ENCODE results near the gene OSBP2.

The OSBP2 gene

GRCh38 chr22:30902496-30903357 lies 208.1 kb downstream of the OSBP2 start:
- peaks cover 3% of the 10 kb centered on the region; the same call in 1 of the 2 replicates for H3K9me3 ChIP-seq (ENCODE audit: insufficient read depth, low read depth, low read length)
- H3K27ac ChIP-seq (ENCODE audit: low read depth, low read length), result no peak overlapping the region
- H3K4me1 ChIP-seq (ENCODE audit: insufficient read depth, low read length), result no peaks in the 10 kb centered on the region
- no peak overlapping the region for H3K9ac ChIP-seq (ENCODE audit: low read depth, low read length)
- H3K4me3 ChIP-seq (ENCODE audit: low read length), result no peak overlapping the region
- no peaks in the 10 kb centered on the region for H3K27me3 ChIP-seq (ENCODE audit: insufficient read depth, low read length)
- 94% methylated on average over 16 of the region's 16 CpGs for WGBS
- H3K36me3 ChIP-seq (ENCODE audit: insufficient read depth, low read length), result peaks cover 30% of the 10 kb centered on the region

DNA sequence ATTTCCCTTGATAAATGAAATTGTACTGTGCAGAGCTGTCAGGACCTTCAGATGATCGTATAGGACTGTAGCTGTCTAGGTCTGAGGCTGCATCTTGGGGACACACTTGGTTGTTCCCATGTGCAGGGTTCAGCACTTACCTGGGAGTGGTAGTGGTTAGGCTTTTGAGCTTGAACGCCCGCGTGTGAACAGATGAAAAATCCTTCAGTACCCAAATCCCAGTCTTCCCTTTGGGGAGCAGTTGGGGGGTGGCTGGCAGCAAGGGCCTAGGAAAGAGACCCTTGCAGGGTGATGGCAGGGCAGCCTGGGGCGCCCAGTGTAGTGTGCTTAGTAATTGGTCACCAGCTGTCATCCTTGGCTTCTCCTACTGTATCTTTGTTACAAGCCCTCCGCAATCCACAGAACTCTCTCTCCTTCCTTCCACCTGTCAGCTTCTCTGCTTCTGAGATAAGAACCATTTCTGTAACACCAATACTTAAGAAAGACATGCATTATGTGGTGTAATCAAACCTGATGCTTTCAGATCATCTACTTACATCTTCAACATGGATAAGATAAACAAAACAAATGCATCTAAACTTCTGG lies 209.3 kb downstream of the OSBP2 start:
- Histone ChIP-seq H3K27ac (ENCODE audit: low read depth, low read length) (no peak overlapping the region), H3K36me3 (ENCODE audit: insufficient read depth, low read length) (peaks cover 32% of the 10 kb centered on the region), H3K4me3 (ENCODE audit: low read length) (no peak overlapping the region), H3K4me1 (ENCODE audit: insufficient read depth, low read length) (no peaks in the 10 kb centered on the region), H3K27me3 (ENCODE audit: insufficient read depth, low read length) (no peaks in the 10 kb centered on the region), H3K9ac (ENCODE audit: low read depth, low read length) (no peak overlapping the region), H3K9me3 (ENCODE audit: insufficient read depth, low read depth, low read length) (peaks cover 3% of the 10 kb centered on the region; the same call in 1 of the 2 replicates)
- WGBS, result 91% methylated on average over 5 of the region's 6 CpGs

DNA sequence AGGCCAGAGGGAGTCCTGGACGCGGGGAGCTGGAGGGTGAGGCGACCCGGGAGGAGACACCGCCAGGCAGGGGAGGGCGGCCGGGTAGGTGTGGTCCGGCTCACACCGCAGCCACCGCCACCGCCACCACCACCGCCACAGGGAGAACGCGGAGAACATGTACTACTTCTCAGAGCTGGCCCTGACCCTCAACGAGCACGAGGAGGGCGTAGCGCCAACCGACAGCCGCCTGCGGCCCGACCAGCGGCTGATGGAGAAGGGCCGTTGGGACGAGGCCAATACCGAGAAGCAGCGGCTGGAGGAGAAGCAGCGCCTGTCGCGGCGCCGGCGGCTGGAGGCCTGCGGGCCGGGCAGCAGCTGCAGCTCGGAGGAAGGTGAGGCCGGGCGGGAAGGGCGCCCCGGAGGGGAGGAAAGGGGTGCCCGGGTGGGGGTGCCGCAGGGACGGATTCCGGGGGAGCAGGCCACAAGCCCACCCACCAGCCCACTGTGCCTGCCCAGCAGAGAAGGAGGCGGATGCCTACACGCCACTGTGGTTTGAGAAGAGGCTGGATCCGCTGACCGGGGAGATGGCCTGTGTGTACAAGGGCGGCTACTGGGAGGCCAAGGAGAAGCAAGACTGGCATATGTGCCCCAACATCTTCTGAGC lies 211.1 kb downstream of the OSBP2 start:
- 96% methylated on average over 49 of the region's 49 CpGs for WGBS
- H3K27ac ChIP-seq (ENCODE audit: low read depth, low read length), result no peak overlapping the region
- no peaks in the 10 kb centered on the region for H3K4me1 ChIP-seq (ENCODE audit: insufficient read depth, low read length)
- H3K9ac ChIP-seq (ENCODE audit: low read depth, low read length), result no peak overlapping the region
- peaks cover 37% of the 10 kb centered on the region for H3K36me3 ChIP-seq (ENCODE audit: insufficient read depth, low read length)
- H3K27me3 ChIP-seq (ENCODE audit: insufficient read depth, low read length), result no peaks in the 10 kb centered on the region
- no peaks in the 10 kb centered on the region for H3K9me3 ChIP-seq (ENCODE audit: insufficient read depth, low read depth, low read length)
- H3K4me3 ChIP-seq (ENCODE audit: low read length), result no peak overlapping the region

- Histone ChIP-seq H3K36me3 (ENCODE audit: insufficient read depth, low read length) (peaks cover 36% of the 10 kb centered on the region), H3K27ac (ENCODE audit: low read depth, low read length) (no peak overlapping the region), H3K27me3 (ENCODE audit: insufficient read depth, low read length) (no peaks in the 10 kb centered on the region), H3K4me3 (ENCODE audit: low read length) (no peak overlapping the region), H3K4me1 (ENCODE audit: insufficient read depth, low read length) (no peaks in the 10 kb centered on the region), H3K9ac (ENCODE audit: low read depth, low read length) (no peak overlapping the region), H3K9me3 (ENCODE audit: insufficient read depth, low read depth, low read length) (no peaks in the 10 kb centered on the region)
- 97% methylated on average over 9 of the region's 9 CpGs for WGBS
These were observed 211.7 kb downstream of the OSBP2 start for GRCh38 chr22:30906411-30906810.

GRCh38 chr22:30906946-30907345 lies 212.3 kb downstream of the OSBP2 start:
- 89% methylated on average over 1 of the region's 1 CpG for WGBS
- Histone ChIP-seq H3K4me3 (ENCODE audit: low read length) (no peak overlapping the region), H3K27me3 (ENCODE audit: insufficient read depth, low read length) (no peaks in the 10 kb centered on the region), H3K36me3 (ENCODE audit: insufficient read depth, low read length) (peaks cover 36% of the 10 kb centered on the region), H3K4me1 (ENCODE audit: insufficient read depth, low read length) (no peaks in the 10 kb centered on the region), H3K9ac (ENCODE audit: low read depth, low read length) (no peak overlapping the region), H3K9me3 (ENCODE audit: insufficient read depth, low read depth, low read length) (no peaks in the 10 kb centered on the region), H3K27ac (ENCODE audit: low read depth, low read length) (no peak overlapping the region)

DNA sequence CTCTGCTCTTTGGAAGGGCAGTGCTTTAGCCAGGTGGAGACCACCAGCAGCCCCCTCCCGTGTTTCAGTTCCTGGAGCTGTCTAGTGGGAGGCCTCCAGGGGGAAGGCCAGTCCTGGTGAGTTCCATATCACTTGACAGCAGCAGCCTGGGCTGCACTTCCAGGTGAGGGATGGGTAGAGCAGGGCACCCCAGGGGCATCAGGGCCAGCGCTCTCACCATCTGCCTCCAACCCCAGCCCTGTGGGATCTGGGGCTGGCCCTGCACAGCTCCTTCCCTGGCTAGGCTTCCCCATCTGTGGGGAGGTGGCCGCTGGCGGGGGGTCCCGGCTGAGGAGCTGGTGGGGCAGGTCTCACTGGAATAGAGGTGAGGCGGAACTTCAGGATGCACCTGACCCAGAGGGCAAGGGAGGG lies 213.4 kb downstream of the OSBP2 start:
- H3K27me3 ChIP-seq (ENCODE audit: insufficient read depth, low read length), result no peaks in the 10 kb centered on the region
- WGBS, result 93% methylated on average over 6 of the region's 6 CpGs
- peaks cover 26% of the 10 kb centered on the region for H3K36me3 ChIP-seq (ENCODE audit: insufficient read depth, low read length)
- H3K9me3 ChIP-seq (ENCODE audit: insufficient read depth, low read depth, low read length), result no peaks in the 10 kb centered on the region
- no peaks in the 10 kb centered on the region for H3K4me1 ChIP-seq (ENCODE audit: insufficient read depth, low read length)
- H3K4me3 ChIP-seq (ENCODE audit: low read length), result no peak overlapping the region
- no peak overlapping the region for H3K9ac ChIP-seq (ENCODE audit: low read depth, low read length)
- H3K27ac ChIP-seq (ENCODE audit: low read depth, low read length), result no peak overlapping the region

DNA sequence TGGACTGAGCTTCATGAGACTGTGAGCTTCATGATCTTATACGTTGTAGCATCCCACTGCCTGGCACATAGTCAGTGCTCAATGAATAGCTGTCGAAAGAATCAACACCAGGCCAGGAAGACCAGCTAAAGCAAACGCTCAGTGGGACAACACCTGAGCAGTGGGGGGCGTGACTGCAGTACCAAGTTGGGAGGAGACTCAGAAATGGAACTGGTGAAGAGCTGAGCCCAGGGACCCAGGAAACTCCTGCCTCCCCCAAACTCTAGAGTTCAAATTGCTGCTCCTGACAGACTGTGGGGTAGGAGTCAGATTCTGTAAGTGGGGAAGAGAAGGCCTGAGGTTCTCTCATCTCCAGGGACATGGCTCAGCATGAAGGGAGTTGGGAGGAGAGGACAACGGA lies 214.6 kb downstream of the OSBP2 start:
- Histone ChIP-seq H3K27me3 (ENCODE audit: insufficient read depth, low read length) (no peaks in the 10 kb centered on the region), H3K9ac (ENCODE audit: low read depth, low read length) (no peak overlapping the region), H3K27ac (ENCODE audit: low read depth, low read length) (no peak overlapping the region), H3K4me3 (ENCODE audit: low read length) (no peak overlapping the region), H3K36me3 (ENCODE audit: insufficient read depth, low read length) (peaks cover 17% of the 10 kb centered on the region), H3K4me1 (ENCODE audit: insufficient read depth, low read length) (no peaks in the 10 kb centered on the region), H3K9me3 (ENCODE audit: insufficient read depth, low read depth, low read length) (no peaks in the 10 kb centered on the region)
- WGBS, result 95% methylated on average over 5 of the region's 5 CpGs

GRCh38 chr22:30910358-30910757 lies 215.7 kb downstream of the OSBP2 start:
- 100% methylated on average over 2 of the region's 2 CpGs for WGBS
- Histone ChIP-seq H3K36me3 (ENCODE audit: insufficient read depth, low read length) (peaks cover 17% of the 10 kb centered on the region), H3K27ac (ENCODE audit: low read depth, low read length) (no peak overlapping the region), H3K27me3 (ENCODE audit: insufficient read depth, low read length) (no peaks in the 10 kb centered on the region), H3K4me1 (ENCODE audit: insufficient read depth, low read length) (no peaks in the 10 kb centered on the region), H3K4me3 (ENCODE audit: low read length) (no peak overlapping the region), H3K9ac (ENCODE audit: low read depth, low read length) (no peak overlapping the region), H3K9me3 (ENCODE audit: insufficient read depth, low read depth, low read length) (0 out of 2 replicates have a peak, but pooled peaks cover under 1% of the 10 kb centered on the region)

DNA sequence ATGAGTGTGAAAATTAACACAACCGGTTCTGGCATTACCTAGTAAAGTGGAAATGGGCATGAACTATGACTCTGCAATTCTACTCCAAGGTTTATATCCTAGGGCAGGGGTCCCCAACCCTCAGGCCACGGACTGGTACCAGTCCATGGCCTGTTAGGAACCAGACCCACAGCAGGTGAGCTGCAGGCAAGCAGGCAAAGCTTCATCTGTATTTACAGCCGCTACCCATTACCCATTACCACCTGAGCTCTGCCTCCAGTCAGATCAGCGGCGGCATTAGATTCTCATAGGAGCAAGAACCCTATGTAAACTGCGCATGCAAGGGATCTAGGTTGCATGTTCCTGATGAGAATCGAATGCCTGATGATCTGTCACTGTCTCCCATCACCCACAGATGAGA lies 224.1 kb downstream of the OSBP2 start:
- 0 out of 2 replicates have a peak, but pooled peaks cover 2% of the 10 kb centered on the region for H3K4me1 ChIP-seq (ENCODE audit: insufficient read depth, low read length)
- H3K9ac ChIP-seq (ENCODE audit: low read depth, low read length), result no peak overlapping the region
- peaks cover 10% of the 10 kb centered on the region for H3K9me3 ChIP-seq (ENCODE audit: insufficient read depth, low read depth, low read length)
- no peaks in the 10 kb centered on the region for H3K27me3 ChIP-seq (ENCODE audit: insufficient read depth, low read length)
- 95% methylated on average over 7 of the region's 7 CpGs for WGBS
- H3K4me3 ChIP-seq (ENCODE audit: low read length), result no peak overlapping the region
- H3K36me3 ChIP-seq (ENCODE audit: insufficient read depth, low read length), result 0 out of 2 replicates have a peak, but pooled peaks cover under 1% of the 10 kb centered on the region
- H3K27ac ChIP-seq (ENCODE audit: low read depth, low read length), result no peak overlapping the region

DNA sequence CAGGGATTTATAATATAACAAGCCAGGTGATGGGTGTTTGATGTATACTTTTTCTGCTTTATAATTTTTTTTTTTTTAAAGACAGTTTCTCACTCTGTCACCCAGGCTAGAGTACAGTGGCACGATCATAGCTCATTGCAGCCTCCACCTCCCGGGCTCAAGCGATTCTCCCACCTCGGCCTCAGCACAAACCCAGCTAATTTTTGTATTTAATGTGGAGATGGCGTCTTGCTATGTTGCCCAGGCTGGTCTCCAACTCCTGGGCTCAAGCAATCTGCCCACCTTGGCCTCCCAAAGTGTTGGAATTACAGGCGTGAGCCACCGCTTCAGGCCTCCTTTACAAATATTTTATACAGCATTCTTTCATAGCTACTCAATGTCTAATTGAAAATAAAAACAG lies 225.3 kb downstream of the OSBP2 start:
- 0 out of 2 replicates have a peak, but pooled peaks cover 2% of the 10 kb centered on the region for H3K4me1 ChIP-seq (ENCODE audit: insufficient read depth, low read length)
- WGBS, result 92% methylated on average over 7 of the region's 7 CpGs
- H3K27ac ChIP-seq (ENCODE audit: low read depth, low read length), result no peak overlapping the region
- H3K27me3 ChIP-seq (ENCODE audit: insufficient read depth, low read length), result no peaks in the 10 kb centered on the region
- no peak overlapping the region for H3K9ac ChIP-seq (ENCODE audit: low read depth, low read length)
- no peak overlapping the region for H3K4me3 ChIP-seq (ENCODE audit: low read length)
- H3K9me3 ChIP-seq (ENCODE audit: insufficient read depth, low read depth, low read length), result peaks cover 10% of the 10 kb centered on the region
- H3K36me3 ChIP-seq (ENCODE audit: insufficient read depth, low read length), result peaks cover 13% of the 10 kb centered on the region

- Histone ChIP-seq H3K4me3 (ENCODE audit: low read length) (no peak overlapping the region), H3K36me3 (ENCODE audit: insufficient read depth, low read length) (peaks cover 17% of the 10 kb centered on the region), H3K9me3 (ENCODE audit: insufficient read depth, low read depth, low read length) (peaks cover 9% of the 10 kb centered on the region), H3K27ac (ENCODE audit: low read depth, low read length) (no peak overlapping the region), H3K9ac (ENCODE audit: low read depth, low read length) (no peak overlapping the region), H3K4me1 (ENCODE audit: insufficient read depth, low read length) (0 out of 2 replicates have a peak, but pooled peaks cover 2% of the 10 kb centered on the region), H3K27me3 (ENCODE audit: insufficient read depth, low read length) (no peaks in the 10 kb centered on the region)
- WGBS, result 13% methylated on average over 9 of the region's 9 CpGs
These were observed 225.7 kb downstream of the OSBP2 start for GRCh38 chr22:30920407-30920806.

Data from HUES64 (cell line).